Vagina (tissue), 2 donors: ENCODE measurements around the gene TMEM59L.

Source experiments
- CTCF ChIP-seq, 3 experiments: fragments of 450-650 bp in 2 of 3; fragments of 200-600 bp in 1 of 3; sonication (generic) in 1 of 3; IDR thresholded peaks; one replicate each; pipeline ENCODE4 v1.5.1; 2017 to 2019; ENCODE audit warnings: antibody characterized with exemption in 3 of 3, mild to moderate bottlenecking in 2 of 3, moderate library complexity in 2 of 3
- POLR2A ChIP-seq, 2 donors: fragments of 450-650 bp; IDR thresholded peaks; one replicate each; pipeline ENCODE4 v1.6.1; 2017; ENCODE audit warnings: antibody characterized with exemption in 2 of 2, mild to moderate bottlenecking in 2 of 2, moderate library complexity in 2 of 2

GRCh38 chr19:18599485-18599884, 13.2 kb upstream of the TMEM59L start:
- TF ChIP-seq CTCF (IDR thresholded peaks at IDR 0.05) (no peak), POLR2A (IDR thresholded peaks at IDR 0.05) (no peak)
